ENCODE results near the gene PABPN1L. TPM values are rescaled to one million over a fixed set of nuclear protein-coding genes. Genes with fewer than 3 reads are reported as not detected.

PABPN1L gene
- total RNA-seq (2014; rRNA removed; shearing (Covaris generic)) = not detected in 2 replicates

GRCh38 chr16:88866151-88866920 lies at the start of gene PABPN1L:
Gene PABPN1L (minus strand): TSS chr16:88866660. CDS start chr16:88866606, 54 bp downstream.

GRCh38 chr16:88856828-88857727 lies 9.4 kb downstream of the PABPN1L start, which contains the start of the genes GALNS and TRAPPC2L:
Gene GALNS (minus strand): TSS chr16:88856947. CDS start chr16:88856877, 70 bp downstream.
Gene TRAPPC2L (plus strand): TSS chr16:88857127. CDS start chr16:88857151, 24 bp downstream.

Other genes starting within 250 kb of the PABPN1L start
- gene IL17C, start 228.1 kb downstream of the PABPN1L start, total RNA-seq (2014; rRNA removed; shearing (Covaris generic)) = 0.15 TPM in 1 of 2 replicates, not detected in the other
- 274 and 319 TPM in 2 replicates for gene CYBA, start 215.6 kb downstream of the PABPN1L start, total RNA-seq (2014; rRNA removed; shearing (Covaris generic))
- 14.1 and 17.1 TPM in 2 replicates for gene MVD, start 203.6 kb downstream of the PABPN1L start, total RNA-seq (2014; rRNA removed; shearing (Covaris generic))
- gene SNAI3, start 180.2 kb downstream of the PABPN1L start, total RNA-seq (2014; rRNA removed; shearing (Covaris generic)) = 0.16 TPM in 1 of 2 replicates, not detected in the other
- 28.6 and 36.2 TPM in 2 replicates for gene RNF166, start 160.3 kb downstream of the PABPN1L start, total RNA-seq (2014; rRNA removed; shearing (Covaris generic))
- gene CTU2, start 160.2 kb downstream of the PABPN1L start, total RNA-seq (2014; rRNA removed; shearing (Covaris generic)) = 27.1 and 35.6 TPM in 2 replicates
- 172 and 177 TPM in 2 replicates for gene PIEZO1, start 81.4 kb downstream of the PABPN1L start, total RNA-seq (2014; rRNA removed; shearing (Covaris generic))
- 68.2 and 88.4 TPM in 2 replicates for gene CDT1, start 62.9 kb downstream of the PABPN1L start, total RNA-seq (2014; rRNA removed; shearing (Covaris generic))
- gene APRT, start 54.7 kb downstream of the PABPN1L start, total RNA-seq (2014; rRNA removed; shearing (Covaris generic)) = 235 and 258 TPM in 2 replicates
- gene GALNS, start 9.7 kb downstream of the PABPN1L start, total RNA-seq (2014; rRNA removed; shearing (Covaris generic)) = 6.6 and 7.9 TPM in 2 replicates
- 49.9 and 51.0 TPM in 2 replicates for gene TRAPPC2L, start 9.5 kb downstream of the PABPN1L start, total RNA-seq (2014; rRNA removed; shearing (Covaris generic))
- gene CBFA2T3, start 110.5 kb upstream of the PABPN1L start, total RNA-seq (2014; rRNA removed; shearing (Covaris generic)) = not detected in 2 replicates
- gene ACSF3, start 227.2 kb upstream of the PABPN1L start, total RNA-seq (2014; rRNA removed; shearing (Covaris generic)) = 35.7 and 43.8 TPM in 2 replicates

Measured in A375 (cell line).